Esophagus muscularis mucosa (tissue), 4 donors: ENCODE results near the gene BMX. TPM values are rescaled to one million over a fixed set of nuclear protein-coding genes. Genes with fewer than 3 reads are reported as not detected.

ENCODE experiments used
- DNase-seq: peaks from one replicate; pipeline ENCODE4 v3.0.0-alpha.2; 2017; ENCODE audit errors: extremely low spot score
- H3K27ac ChIP-seq, 4 donors: fragments of 200-600 bp; sonication (generic); replicated peaks in 1 of 4; 1 replicate in 3 of 4; 2 replicates in 1 of 4; pipeline ENCODE4 v1.5.1; 2016 to 2019; ENCODE audit warnings: mild to moderate bottlenecking in 1 of 4
- H3K27me3 ChIP-seq, 4 donors: fragments of 200-600 bp; sonication (generic); one replicate each; pipeline versions ENCODE4 v1.5.1 to v1.6.0; 2016 to 2019
- H3K36me3 ChIP-seq, 4 donors: fragments of 200-600 bp; sonication (generic); one replicate each; pipeline ENCODE4 v1.5.1; 2016 to 2019
- H3K4me1 ChIP-seq, 4 donors: fragments of 200-600 bp; sonication (generic); one replicate each; pipeline ENCODE4 v1.5.1; 2016 to 2019
- H3K4me3 ChIP-seq, 4 donors: fragments of 200-600 bp; sonication (generic); 1 replicate in 2 of 4; 2 replicates in 2 of 4; pipeline ENCODE4 v1.5.1; 2016 to 2019; ENCODE audit warnings: mild to moderate bottlenecking in 4 of 4, moderate library complexity in 1 of 4
- H3K9me3 ChIP-seq, 4 donors: fragments of 200-600 bp; sonication (generic); 1 replicate in 3 of 4; 2 replicates in 1 of 4; pipeline ENCODE4 v1.5.1; 2016 to 2019
- EP300 ChIP-seq: sonication (generic); formaldehyde crosslinking; IDR thresholded peaks from one replicate; pipeline ENCODE4 v1.6.1; 2017; ENCODE audit warnings: antibody characterized with exemption
- POLR2A ChIP-seq: fragments of 450-650 bp; IDR thresholded peaks from one replicate; pipeline ENCODE4 v1.6.1; 2017; ENCODE audit warnings: antibody characterized with exemption, moderate library complexity, mild to moderate bottlenecking, low read depth
- POLR2AphosphoS5 ChIP-seq, 2 donors: sonication (generic); formaldehyde crosslinking; IDR thresholded peaks; one replicate each; pipeline ENCODE4 v1.6.1; 2017; ENCODE audit warnings: antibody characterized with exemption in 2 of 2
- WGBS: methylation state at CpG from one replicate; pipeline ENCODE4 v1.1.5; 2018; 5-methylcytosine and 5-hydroxymethylcytosine counted together
- intact Hi-C: fragments of 100-400 bp; cut with DNase I; formaldehyde crosslinking; loops from one replicate; pipeline ENCODE4 v1.15.1; 2023
- total RNA-seq, 4 donors: library from RNA; depleted of rRNA; stranded (reverse); fragments of >200 nt; gene quantifications; one replicate each; pipeline versions ENCODE4 v1.1.0 to v1.2.1, GENCODE V29; 2016
- TF ChIP-seq, protein P1 (sequence below), 3 experiments: fragments of 200-600 bp in 2 of 3; fragments of 450-650 bp in 1 of 3; sonication (generic) in 2 of 3; IDR thresholded peaks; one replicate each; pipeline ENCODE4 v1.5.1; 2017 to 2019; ENCODE audit warnings: antibody characterized with exemption in 3 of 3, mild to moderate bottlenecking in 2 of 3, moderate library complexity in 1 of 3

BMX gene
- total RNA-seq, 4 donors from 2014 or later: 2.0 to 2.9 (median 2.7) TPM

DNA sequence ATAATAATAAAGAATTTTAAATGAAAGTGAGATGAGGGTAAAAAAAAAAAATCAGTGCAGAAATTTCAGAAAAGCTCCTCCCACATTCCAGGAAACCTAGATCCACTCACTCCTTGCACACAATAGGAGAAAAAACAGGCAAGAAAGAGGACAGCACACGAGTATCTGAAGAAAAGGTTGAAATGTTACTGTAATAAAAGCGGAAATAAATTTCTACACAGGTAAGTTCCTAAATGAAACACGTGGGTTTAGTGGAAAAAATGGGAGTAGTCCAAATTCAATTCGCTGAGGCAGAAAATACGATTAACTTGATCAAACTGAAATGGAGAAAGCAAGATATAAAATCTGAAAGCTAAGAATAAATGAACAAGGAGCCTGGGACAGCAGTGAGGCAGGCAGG lies 102.2 kb downstream of the BMX start:
- H3K27ac ChIP-seq: no peak overlapping the region
- no peak for TF ChIP-seq EP300
- TF ChIP-seq, protein P1, sequence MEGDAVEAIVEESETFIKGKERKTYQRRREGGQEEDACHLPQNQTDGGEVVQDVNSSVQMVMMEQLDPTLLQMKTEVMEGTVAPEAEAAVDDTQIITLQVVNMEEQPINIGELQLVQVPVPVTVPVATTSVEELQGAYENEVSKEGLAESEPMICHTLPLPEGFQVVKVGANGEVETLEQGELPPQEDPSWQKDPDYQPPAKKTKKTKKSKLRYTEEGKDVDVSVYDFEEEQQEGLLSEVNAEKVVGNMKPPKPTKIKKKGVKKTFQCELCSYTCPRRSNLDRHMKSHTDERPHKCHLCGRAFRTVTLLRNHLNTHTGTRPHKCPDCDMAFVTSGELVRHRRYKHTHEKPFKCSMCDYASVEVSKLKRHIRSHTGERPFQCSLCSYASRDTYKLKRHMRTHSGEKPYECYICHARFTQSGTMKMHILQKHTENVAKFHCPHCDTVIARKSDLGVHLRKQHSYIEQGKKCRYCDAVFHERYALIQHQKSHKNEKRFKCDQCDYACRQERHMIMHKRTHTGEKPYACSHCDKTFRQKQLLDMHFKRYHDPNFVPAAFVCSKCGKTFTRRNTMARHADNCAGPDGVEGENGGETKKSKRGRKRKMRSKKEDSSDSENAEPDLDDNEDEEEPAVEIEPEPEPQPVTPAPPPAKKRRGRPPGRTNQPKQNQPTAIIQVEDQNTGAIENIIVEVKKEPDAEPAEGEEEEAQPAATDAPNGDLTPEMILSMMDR (IDR thresholded peaks at IDR 0.05): no peak
- no peak for TF ChIP-seq POLR2A
- no peak for TF ChIP-seq POLR2AphosphoS5 (IDR thresholded peaks at IDR 0.05)
- intact Hi-C loops: no loop called here
- no peak for DNase-seq
- 58% methylated on average over 5 of the region's 5 CpGs for WGBS
- H3K9me3 ChIP-seq: no peaks in the 10 kb centered on the region
- no peaks in the 10 kb centered on the region for H3K36me3 ChIP-seq
- no peaks in the 10 kb centered on the region for H3K4me1 ChIP-seq
- H3K4me3 ChIP-seq: no peak overlapping the region
- peaks cover 0 to 8% (median 0%) of the 10 kb centered on the region in 4 donors for H3K27me3 ChIP-seq

DNA sequence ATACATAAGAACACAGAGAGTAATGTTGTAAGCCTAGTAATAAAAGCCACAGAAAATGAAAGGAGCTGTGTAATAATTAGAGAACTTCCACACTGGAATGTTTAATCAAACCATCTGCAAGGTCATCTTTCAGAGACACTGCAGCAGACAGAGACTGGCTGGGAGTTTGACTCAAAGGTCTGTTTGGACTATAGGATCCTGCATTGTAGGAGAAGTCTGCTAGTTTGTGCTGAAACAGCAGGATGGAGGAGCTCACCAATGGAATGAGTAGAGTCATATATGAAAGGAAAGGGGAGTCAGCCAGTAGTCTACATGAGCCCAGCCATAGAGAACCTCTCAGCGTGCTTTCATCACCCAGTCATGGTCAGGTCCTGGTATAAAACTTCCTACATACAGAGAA lies 104.6 kb downstream of the BMX start:
- H3K4me3 ChIP-seq: no peak overlapping the region
- intact Hi-C loops: no loop called here
- H3K36me3 ChIP-seq: no peaks in the 10 kb centered on the region
- DNase-seq: no peak
- H3K9me3 ChIP-seq: no peaks in the 10 kb centered on the region
- H3K4me1 ChIP-seq: no peaks in the 10 kb centered on the region
- H3K27ac ChIP-seq: no peak overlapping the region
- WGBS: 69% methylated on average over 1 of the region's 1 CpG
- TF ChIP-seq POLR2A: no peak
- TF ChIP-seq EP300: no peak
- H3K27me3 ChIP-seq: peaks cover 0 to 8% (median 0%) of the 10 kb centered on the region in 4 donors

Other genes with a start within 250 kb of the BMX start
- gene ASB9, start 230.7 kb upstream of the BMX start, total RNA-seq: 1 to 10 TPM; 2.1 to 3.9 (median 2.6) TPM
- gene ASB11, start 185.2 kb upstream of the BMX start, total RNA-seq: not detected
- 1 to 10 TPM; 3.2 to 6.6 (median 4.2) TPM for gene PIGA, start 165.3 kb upstream of the BMX start, total RNA-seq
- gene VEGFD, start 116.4 kb upstream of the BMX start, total RNA-seq: 1 to 10 TPM; 1.8 to 6.0 (median 3.7) TPM
- 10 to 100 TPM; 12.1 to 24.9 (median 19.3) TPM for gene PIR, start 7.5 kb upstream of the BMX start, total RNA-seq
- gene ACE2, start 100.2 kb downstream of the BMX start, total RNA-seq: 1 to 10 TPM; 2.9 to 5.2 (median 4.2) TPM
- under 1 TPM in 3 of 4 donors, not detected in 1; 0.23 to 0.42 (median 0.33) TPM for gene CLTRN, start 164.0 kb downstream of the BMX start, total RNA-seq
- gene CA5B, start 237.5 kb downstream of the BMX start, total RNA-seq: 1 to 10 TPM; 4.2 to 8.2 (median 6.0) TPM